Measurements from ENCODE around the gene SLC38A8. TPM values are rescaled to one million over a fixed set of nuclear protein-coding genes. Genes with fewer than 3 reads are reported as not detected.
A peak's percentile ranks its signal among the peaks of the same experiment; 100 is the strongest.

Gene SLC38A8
- total RNA-seq, 1 donor from 2014 or later: not detected

GRCh38 chr16:83966153-83966696, 76.4 kb downstream of the SLC38A8 start:
- Mint-ChIP-seq H3K27ac (no peak overlapping the region), H3K9me3 (no peaks in the 10 kb centered on the region), H3K4me1 (ENCODE audit: unreplicated experiment) (no peaks in the 10 kb centered on the region), H3K36me3 (no peaks in the 10 kb centered on the region), H3K4me3 (no peak overlapping the region), H3K27me3 (peaks cover 8% of the 10 kb centered on the region)
- no peak for DNase-seq (ENCODE audit: extremely low spot score, unreplicated experiment)
- TF ChIP-seq CTCF (conservative IDR thresholded peaks at IDR 0.05): no peak

DNA sequence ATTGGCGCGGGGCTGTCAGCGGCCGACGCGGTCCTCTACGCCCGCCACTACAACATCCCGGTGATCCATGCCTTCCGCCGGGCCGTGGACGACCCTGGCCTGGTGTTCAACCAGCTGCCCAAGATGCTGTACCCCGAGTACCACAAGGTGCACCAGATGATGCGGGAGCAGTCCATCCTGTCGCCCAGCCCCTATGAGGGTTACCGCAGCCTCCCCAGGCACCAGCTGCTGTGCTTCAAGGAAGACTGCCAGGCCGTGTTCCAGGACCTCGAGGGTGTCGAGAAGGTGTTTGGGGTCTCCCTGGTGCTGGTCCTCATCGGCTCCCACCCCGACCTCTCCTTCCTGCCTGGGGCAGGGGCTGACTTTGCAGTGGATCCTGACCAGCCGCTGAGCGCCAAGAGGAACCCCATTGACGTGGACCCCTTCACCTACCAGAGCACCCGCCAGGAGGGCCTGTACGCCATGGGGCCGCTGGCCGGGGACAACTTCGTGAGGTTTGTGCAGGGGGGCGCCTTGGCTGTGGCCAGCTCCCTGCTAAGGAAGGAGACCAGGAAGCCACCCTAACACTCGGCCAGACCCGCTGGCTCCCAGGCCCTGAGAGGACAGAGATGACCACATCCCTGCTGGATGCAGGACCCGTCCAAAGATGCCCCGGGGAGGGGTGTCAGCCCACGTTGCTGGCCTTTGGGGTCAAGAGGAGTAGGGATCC, 77.0 kb downstream of the SLC38A8 start:
- Mint-ChIP-seq H3K4me1 (ENCODE audit: unreplicated experiment) (no peaks in the 10 kb centered on the region), H3K27ac (no peak overlapping the region), H3K36me3 (no peaks in the 10 kb centered on the region), H3K27me3 (peaks cover 8% of the 10 kb centered on the region), H3K4me3 (peak overlapping the region; percentile 47), H3K9me3 (no peaks in the 10 kb centered on the region)
- no peak for DNase-seq (ENCODE audit: extremely low spot score, unreplicated experiment)
- TF ChIP-seq CTCF (conservative IDR thresholded peaks at IDR 0.05): no peak

- Mint-ChIP-seq H3K27ac (no peak overlapping the region), H3K4me1 (ENCODE audit: unreplicated experiment) (no peaks in the 10 kb centered on the region), H3K4me3 (no peak overlapping the region), H3K36me3 (no peaks in the 10 kb centered on the region), H3K27me3 (peaks cover 6% of the 10 kb centered on the region), H3K9me3 (no peaks in the 10 kb centered on the region)
- DNase-seq (ENCODE audit: extremely low spot score, unreplicated experiment): no peak
- TF ChIP-seq CTCF (conservative IDR thresholded peaks at IDR 0.05): no peak
Measured at GRCh38 chr16:83964684-83965443, 77.7 kb downstream of the SLC38A8 start.

GRCh38 chr16:83963277-83964119, 79.1 kb downstream of the SLC38A8 start:
- Mint-ChIP-seq H3K4me1 (ENCODE audit: unreplicated experiment) (no peaks in the 10 kb centered on the region), H3K36me3 (no peaks in the 10 kb centered on the region), H3K4me3 (no peak overlapping the region), H3K9me3 (no peaks in the 10 kb centered on the region), H3K27me3 (peaks cover 4% of the 10 kb centered on the region), H3K27ac (no peak overlapping the region)
- DNase-seq (ENCODE audit: extremely low spot score, unreplicated experiment): no peak
- no peak for TF ChIP-seq CTCF (conservative IDR thresholded peaks at IDR 0.05)

GRCh38 chr16:83961591-83961990, 81.0 kb downstream of the SLC38A8 start:
- no peaks in the 10 kb centered on the region for H3K27me3 Mint-ChIP-seq

More at GRCh38 chr16:83961591-83961990, 81.0 kb downstream of the SLC38A8 start:
- Mint-ChIP-seq H3K9me3 (no peaks in the 10 kb centered on the region), H3K36me3 (no peaks in the 10 kb centered on the region), H3K4me1 (ENCODE audit: unreplicated experiment) (no peaks in the 10 kb centered on the region), H3K4me3 (no peak overlapping the region), H3K27ac (no peak overlapping the region)
- TF ChIP-seq CTCF (conservative IDR thresholded peaks at IDR 0.05): no peak
- DNase-seq (ENCODE audit: extremely low spot score, unreplicated experiment): no peak
